Measurements from ENCODE around the gene NPTXR.

Gene NPTXR

DNA sequence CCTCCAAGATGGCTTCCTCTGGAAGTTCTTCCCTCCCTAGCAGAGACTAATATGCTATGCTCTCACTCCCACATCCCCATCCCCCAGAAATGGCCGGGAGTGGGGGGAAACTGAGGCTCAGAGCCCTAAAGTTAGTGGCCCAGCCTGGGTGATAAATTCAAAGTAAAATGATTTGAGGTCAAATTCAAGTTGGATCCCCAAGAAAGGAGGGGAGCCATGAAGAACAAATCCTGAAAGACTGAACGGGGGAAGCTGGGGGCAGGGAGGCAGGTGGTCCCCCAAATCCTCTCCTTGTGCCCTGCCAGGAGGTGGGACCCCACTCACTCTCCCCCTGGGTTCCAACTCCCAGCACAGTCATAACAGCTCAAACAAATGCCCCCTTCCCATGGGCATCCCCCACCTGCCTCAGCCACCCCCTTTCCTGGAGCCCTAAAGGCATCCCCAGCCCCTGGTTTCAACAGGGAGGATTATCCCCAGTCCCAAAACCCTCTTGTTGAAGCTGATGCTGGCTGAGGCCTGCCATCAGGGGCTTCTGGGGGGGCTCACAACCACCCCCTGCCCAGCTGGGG is 27.0 kb upstream of the NPTXR start:
- Histone ChIP-seq H4K20me1 (peaks cover 35 to 53% (median 44%) of the 10 kb centered on the region in 11 experiments), H3K4me2 (peak overlapping the region; percentile 91 to 99 (median 97)), H3K36me3 (peaks cover 31 to 40% (median 38%) of the 10 kb centered on the region in 11 experiments), H3K27ac (peak overlapping the region; percentile 76 to 91 (median 83)), H3K27me3 (peaks cover 0 to 12% (median 4%) of the 10 kb centered on the region in 11 experiments; a peak in 7 of 22 replicates), H3K9me3 (replicated peaks in 1 of 11) (no peaks in the 10 kb centered on the region), H3K9ac (peak overlapping the region; percentile 80 to 94 (median 89)), H3K4me1 (peaks cover 44 to 59% (median 51%) of the 10 kb centered on the region in 10 experiments), H3K4me3 (peak overlapping the region; percentile 76 to 88 (median 82))
- TF ChIP-seq Cebpa-rat (IDR thresholded peaks at IDR 0.05): no peak

DNA sequence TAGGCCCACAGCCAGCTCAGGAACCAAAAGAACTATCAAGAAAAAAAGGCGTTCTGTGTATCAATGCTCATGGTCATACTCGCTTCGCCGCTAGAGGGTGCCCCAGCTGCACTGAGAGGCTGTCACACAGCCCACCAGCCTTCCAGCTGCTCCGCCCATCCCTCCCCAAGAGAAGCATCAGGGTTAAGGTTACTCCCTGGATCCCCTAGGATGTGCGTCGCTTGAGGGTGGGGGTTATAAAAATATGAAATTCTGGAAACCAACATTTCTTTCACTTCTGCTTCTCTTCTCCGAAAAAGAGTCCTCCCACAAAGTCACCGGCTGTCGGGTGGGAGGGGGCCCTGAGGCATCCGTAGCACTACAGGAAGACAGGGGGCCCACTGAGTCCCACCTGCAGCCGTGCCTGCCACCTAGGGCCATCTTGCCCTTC is 26.5 kb upstream of the NPTXR start:
- Histone ChIP-seq H3K36me3 (peaks cover 36 to 46% (median 43%) of the 10 kb centered on the region in 11 experiments), H3K27me3 (peaks cover 0 to 12% (median 4%) of the 10 kb centered on the region in 11 experiments; a peak in 7 of 22 replicates), H3K27ac (peak overlapping the region in 10 of 11 experiments; percentile 76 to 91 (median 84); a peak in 19 of 22 replicates), H4K20me1 (peaks cover 40 to 58% (median 49%) of the 10 kb centered on the region in 11 experiments), H3K9ac (peak overlapping the region; percentile 80 to 94 (median 89)), H3K4me3 (peak overlapping the region; percentile 76 to 88 (median 82)), H3K4me1 (peaks cover 46 to 64% (median 56%) of the 10 kb centered on the region in 10 experiments), H3K4me2 (peak overlapping the region; percentile 91 to 99 (median 97)), H3K9me3 (replicated peaks in 1 of 11) (no peaks in the 10 kb centered on the region)
- TF ChIP-seq Cebpa-rat (IDR thresholded peaks at IDR 0.05): no peak

DNA sequence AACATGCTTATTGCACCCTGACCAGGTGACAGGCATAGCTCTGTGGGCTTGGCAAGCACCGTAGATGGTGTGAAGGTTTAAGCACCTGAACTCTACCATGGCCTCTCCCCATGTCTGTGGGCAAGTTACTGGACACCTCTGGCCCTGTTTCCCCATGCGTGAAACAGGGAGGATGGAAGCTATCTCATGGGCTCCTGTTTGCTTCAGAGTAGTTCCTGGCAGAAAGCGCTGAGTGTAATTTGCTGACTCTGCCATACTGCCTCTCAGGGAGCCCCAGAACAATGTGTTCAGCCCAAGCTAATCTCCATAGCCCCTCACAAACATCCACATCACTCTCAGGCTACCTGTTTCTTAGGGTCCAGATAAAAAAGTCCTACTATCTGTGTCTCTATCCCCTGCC is 25.8 kb upstream of the NPTXR start:
- Histone ChIP-seq H3K27me3 (peaks cover 0 to 12% (median 4%) of the 10 kb centered on the region in 11 experiments; a peak in 7 of 22 replicates), H3K4me3 (peak overlapping the region in 9 of 10 experiments; percentile 29 to 88 (median 79); a peak in 16 of 20 replicates), H3K36me3 (peaks cover 43 to 52% (median 50%) of the 10 kb centered on the region in 11 experiments), H3K9ac (peak overlapping the region; percentile 36 to 94 (median 89)), H3K4me2 (peak overlapping the region; percentile 91 to 99 (median 97)), H3K4me1 (peaks cover 49 to 71% (median 62%) of the 10 kb centered on the region in 10 experiments), H3K27ac (peak overlapping the region in 10 of 11 experiments; percentile 11 to 91 (median 50); a peak in 16 of 22 replicates), H3K9me3 (replicated peaks in 1 of 11) (no peaks in the 10 kb centered on the region), H4K20me1 (peaks cover 47 to 65% (median 56%) of the 10 kb centered on the region in 11 experiments)
- TF ChIP-seq Cebpa-rat (IDR thresholded peaks at IDR 0.05): no peak

DNA sequence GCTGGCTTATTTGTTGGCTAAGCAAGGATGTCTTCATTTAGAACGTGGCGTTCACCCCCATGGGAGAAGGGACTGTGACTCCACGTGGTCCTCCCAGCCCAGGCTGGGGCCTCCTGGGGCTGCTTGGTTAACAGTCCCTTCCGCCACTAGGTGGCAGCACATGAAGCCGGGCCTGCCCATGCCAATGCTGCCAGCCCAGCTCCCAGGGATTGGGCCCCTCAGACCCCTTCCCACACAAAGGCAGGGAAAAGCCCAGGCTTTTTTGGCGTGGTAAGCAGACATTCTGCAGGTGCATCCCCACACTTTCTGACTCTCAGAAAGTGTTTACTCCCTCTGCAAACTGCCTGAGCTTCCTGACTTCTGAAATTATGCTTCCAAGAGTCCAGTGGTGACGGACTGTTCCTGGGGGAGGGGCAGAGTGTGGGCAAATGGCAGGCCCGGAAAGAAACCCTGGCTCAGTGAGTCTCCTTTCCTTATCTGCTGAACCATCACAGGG is 25.1 kb upstream of the NPTXR start:
- peak overlapping the region; percentile 30 to 94 (median 86); a peak in 16 of 22 replicates for H3K9ac ChIP-seq
- H3K4me2 ChIP-seq: peak overlapping the region; percentile 91 to 99 (median 97)
- peak overlapping the region in 2 of 10 experiments; percentile 76 to 88; a peak in 4 of 20 replicates for H3K4me3 ChIP-seq
- no peak for TF ChIP-seq Cebpa-rat (IDR thresholded peaks at IDR 0.05)
- H3K36me3 ChIP-seq: peaks cover 48 to 60% (median 56%) of the 10 kb centered on the region in 11 experiments
- H3K9me3 ChIP-seq (replicated peaks in 1 of 11): no peaks in the 10 kb centered on the region
- peaks cover 0 to 12% (median 4%) of the 10 kb centered on the region in 11 experiments; a peak in 7 of 22 replicates for H3K27me3 ChIP-seq
- peak overlapping the region in 8 of 11 experiments; percentile 10 to 70 (median 36); a peak in 10 of 22 replicates for H3K27ac ChIP-seq
- H4K20me1 ChIP-seq: peaks cover 54 to 72% (median 63%) of the 10 kb centered on the region in 11 experiments
- peaks cover 56 to 73% (median 65%) of the 10 kb centered on the region in 10 experiments for H3K4me1 ChIP-seq

DNA sequence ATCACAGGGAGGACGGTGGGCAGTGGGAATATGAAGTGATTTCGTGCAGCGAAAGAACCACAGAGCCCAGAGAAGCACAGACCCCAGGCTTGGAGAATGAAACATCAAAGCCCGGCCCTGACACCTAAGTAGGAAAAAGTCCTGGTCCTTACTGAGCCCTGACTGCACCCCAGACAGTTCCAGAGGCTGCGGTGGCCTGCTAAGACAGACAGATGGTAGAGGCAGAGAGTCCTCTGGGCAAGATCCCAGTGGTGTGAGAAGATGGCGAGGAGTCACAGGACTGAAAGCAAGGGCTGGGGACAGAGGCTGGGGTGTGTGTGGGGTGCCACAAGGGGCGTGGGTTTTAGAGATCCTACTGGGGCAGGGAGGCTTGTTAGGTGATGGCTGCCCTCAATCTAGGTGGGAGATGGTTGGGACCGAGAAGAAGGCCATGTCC is 24.5 kb upstream of the NPTXR start:
- TF ChIP-seq Cebpa-rat (IDR thresholded peaks at IDR 0.05): no peak
- Histone ChIP-seq H3K27ac (peak overlapping the region in 8 of 11 experiments; percentile 10 to 70 (median 36); a peak in 12 of 22 replicates), H3K27me3 (peaks cover 0 to 7% (median 1%) of the 10 kb centered on the region in 11 experiments; a peak in 7 of 22 replicates), H3K36me3 (peaks cover 48 to 66% (median 59%) of the 10 kb centered on the region in 11 experiments), H3K9me3 (replicated peaks in 1 of 11) (no peaks in the 10 kb centered on the region), H4K20me1 (peaks cover 61 to 79% (median 69%) of the 10 kb centered on the region in 11 experiments), H3K9ac (peak overlapping the region in 10 of 11 experiments; percentile 27 to 89 (median 52); a peak in 20 of 22 replicates), H3K4me1 (peaks cover 61 to 74% (median 67%) of the 10 kb centered on the region in 10 experiments), H3K4me2 (peak overlapping the region; percentile 91 to 99 (median 97)), H3K4me3 (no peak overlapping the region; a peak in 1 of 20 replicates)

DNA sequence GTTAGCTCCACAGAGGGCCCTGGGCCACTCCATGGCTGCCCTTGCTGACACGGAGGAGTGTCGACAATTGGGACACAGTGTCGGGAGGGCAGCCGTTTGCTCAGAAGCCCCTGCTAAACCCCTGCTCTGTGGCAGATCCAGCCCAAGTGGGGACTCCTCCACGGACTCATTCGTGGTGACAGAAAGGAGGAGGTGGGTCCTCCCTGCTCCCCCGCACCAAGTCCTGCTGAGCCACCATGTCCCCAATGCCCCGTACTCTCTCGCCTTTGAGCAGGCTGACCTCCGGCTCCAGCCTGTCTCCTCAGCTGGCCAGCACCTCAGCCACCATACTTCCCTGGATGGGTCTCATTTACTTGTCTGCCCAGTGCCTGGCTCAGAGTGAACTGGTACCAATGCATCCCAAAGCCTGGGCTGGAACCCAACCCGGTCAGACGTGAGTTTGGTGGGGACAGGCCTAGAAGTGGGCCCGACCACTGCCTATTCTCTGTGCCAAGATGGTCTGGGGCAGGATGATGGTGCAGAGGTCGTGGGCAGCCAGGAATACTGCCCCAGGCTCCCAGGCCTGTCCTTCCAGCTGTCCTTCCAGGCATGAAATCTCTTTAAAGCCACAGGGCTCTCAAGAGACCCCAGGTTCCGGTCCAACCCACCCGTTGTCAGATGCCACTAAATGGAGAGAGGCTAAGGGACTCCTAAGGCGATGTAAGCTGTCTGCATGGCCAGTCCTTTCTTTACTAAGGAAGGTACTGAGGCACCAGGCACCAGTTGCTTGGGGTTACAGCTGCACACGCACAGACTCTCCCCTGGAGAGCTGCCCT is 23.9 kb upstream of the NPTXR start:
- H3K9me3 ChIP-seq (replicated peaks in 1 of 11): no peaks in the 10 kb centered on the region
- H3K4me3 ChIP-seq: no peak overlapping the region
- H4K20me1 ChIP-seq: peaks cover 67 to 85% (median 76%) of the 10 kb centered on the region in 11 experiments
- peak overlapping the region in 8 of 11 experiments; percentile 2 to 70 (median 36); a peak in 11 of 22 replicates for H3K27ac ChIP-seq
- peaks cover 0 to 1% (median 0%) of the 10 kb centered on the region in 11 experiments; a peak in 5 of 22 replicates for H3K27me3 ChIP-seq
- H3K4me1 ChIP-seq: peaks cover 61 to 74% (median 69%) of the 10 kb centered on the region in 10 experiments
- H3K36me3 ChIP-seq: peaks cover 48 to 71% (median 59%) of the 10 kb centered on the region in 11 experiments
- H3K4me2 ChIP-seq: peak overlapping the region; percentile 91 to 99 (median 97)
- no peak for TF ChIP-seq Cebpa-rat (IDR thresholded peaks at IDR 0.05)
- peak overlapping the region in 10 of 11 experiments; percentile 27 to 89 (median 52); a peak in 19 of 22 replicates for H3K9ac ChIP-seq

DNA sequence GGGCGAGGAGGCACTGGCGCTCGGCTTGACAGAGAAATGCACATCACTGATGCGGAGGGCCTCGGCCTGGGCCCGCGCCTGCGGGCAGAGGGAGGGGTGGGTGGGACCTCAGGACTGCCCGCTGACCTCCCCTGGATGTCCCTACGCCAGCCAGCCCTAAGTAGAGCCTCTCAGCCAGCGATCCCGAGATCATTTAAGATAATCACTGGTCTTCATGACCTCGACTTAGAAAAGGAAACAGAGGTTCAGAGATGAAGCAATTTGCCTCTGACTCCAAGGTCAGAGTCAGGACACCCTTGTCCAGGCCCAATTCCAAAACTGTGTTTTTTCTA is 23.3 kb upstream of the NPTXR start:
- H4K20me1 ChIP-seq: peaks cover 73 to 91% (median 82%) of the 10 kb centered on the region in 11 experiments
- peak overlapping the region in 7 of 11 experiments; percentile 27 to 89 (median 57); a peak in 8 of 22 replicates for H3K9ac ChIP-seq
- peaks cover 48 to 71% (median 59%) of the 10 kb centered on the region in 11 experiments for H3K36me3 ChIP-seq
- H3K4me3 ChIP-seq: no peak overlapping the region
- H3K4me2 ChIP-seq: peak overlapping the region in 1 of 11 experiments; percentile 98; a peak in 1 of 22 replicates
- H3K27ac ChIP-seq: peak overlapping the region in 2 of 11 experiments; percentile 26 to 63; a peak in 3 of 22 replicates
- H3K4me1 ChIP-seq: peaks cover 65 to 79% (median 74%) of the 10 kb centered on the region in 10 experiments
- no peaks in the 10 kb centered on the region for H3K9me3 ChIP-seq (replicated peaks in 1 of 11)
- TF ChIP-seq Cebpa-rat (IDR thresholded peaks at IDR 0.05): no peak
- H3K27me3 ChIP-seq: no peaks in the 10 kb centered on the region
